NCI-H1092 (cell line): Measurements from ENCODE around the gene CRB2.
"Not testable (repeated sequence)": the region's sequence is repeated elsewhere in the genome, so short reads cannot be mapped to it uniquely, and the experiment has no call there.

ENCODE experiments used
- DNase-seq: peaks from one replicate; lab custom pipeline; 2025; lab: John Stamatoyannopoulos, UW

Gene CRB2

DNA sequence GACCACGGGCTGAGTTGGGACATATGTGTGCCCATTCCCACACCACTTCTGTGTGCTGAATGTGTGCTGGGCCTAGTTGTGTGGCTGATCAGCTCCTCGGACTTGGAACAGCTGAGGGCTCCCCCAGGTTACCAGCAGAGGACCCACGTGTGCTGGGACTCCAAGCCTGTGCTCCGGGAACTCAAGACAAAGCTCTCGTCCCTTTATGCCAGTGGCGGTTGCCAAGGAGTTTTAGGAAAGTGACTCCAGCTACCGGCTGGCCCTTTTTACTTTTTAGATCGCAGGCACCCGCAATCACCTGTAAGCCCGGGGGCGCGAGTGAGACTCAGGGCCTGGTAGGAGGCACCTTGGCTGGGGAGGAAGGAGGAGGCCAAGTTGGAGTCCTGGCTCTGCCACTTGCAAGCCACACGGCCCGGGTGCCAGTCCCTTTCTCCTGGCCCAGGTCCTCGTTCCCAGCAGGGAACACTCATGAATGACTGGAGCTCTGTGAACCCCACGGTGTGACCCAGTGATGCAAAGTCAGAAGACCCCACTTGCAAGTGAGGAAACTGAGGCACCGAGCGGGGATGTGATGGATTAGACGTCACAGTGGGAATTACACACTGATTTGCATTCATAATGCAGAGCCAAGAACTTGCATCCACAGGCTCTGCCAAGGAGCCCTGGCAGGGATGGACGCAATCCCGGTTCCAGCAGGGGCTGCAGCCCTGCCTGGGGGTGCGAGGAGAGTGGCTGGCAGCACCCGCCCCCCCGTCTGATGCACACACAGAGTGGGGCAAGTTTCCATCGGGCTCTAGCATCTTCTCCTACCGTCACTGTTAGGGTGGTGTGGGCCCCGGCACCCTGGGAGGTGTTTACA lies 26.9 kb downstream of the CRB2 start:
- DNase-seq = no peak

DNA sequence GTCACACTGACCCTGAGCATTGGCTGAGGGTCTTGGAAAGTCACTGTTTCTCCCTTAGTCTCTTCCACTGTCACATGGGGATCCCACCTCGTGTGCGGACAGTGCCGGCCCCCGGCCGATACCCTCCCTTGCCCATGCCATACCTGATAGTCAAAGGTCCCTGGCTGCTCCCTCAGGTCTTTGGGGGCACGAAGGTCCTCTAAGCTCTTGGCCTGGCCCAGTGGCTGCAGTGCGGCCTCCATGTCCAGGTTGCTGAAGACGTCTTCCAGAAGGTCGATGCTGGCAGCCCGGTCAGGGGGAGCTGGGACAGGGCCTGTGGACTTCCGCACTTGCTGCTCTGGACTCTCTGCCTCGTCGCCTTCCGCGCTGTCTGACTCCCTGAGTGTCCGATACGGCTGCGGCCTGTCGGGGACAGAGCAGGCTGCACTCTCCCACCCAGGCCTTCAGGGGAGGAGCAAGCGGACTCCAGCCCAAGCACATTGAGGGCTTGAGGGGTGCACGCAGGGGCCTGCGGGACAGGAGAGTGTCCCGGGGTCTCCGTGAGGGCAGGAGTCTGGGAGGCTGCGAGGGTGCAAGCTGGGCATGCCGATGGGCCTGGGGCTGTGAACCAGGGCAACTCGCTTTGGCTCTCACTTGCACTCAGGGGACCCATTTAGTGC lies 27.6 kb downstream of the CRB2 start:
- DNase-seq = no peak

DNA sequence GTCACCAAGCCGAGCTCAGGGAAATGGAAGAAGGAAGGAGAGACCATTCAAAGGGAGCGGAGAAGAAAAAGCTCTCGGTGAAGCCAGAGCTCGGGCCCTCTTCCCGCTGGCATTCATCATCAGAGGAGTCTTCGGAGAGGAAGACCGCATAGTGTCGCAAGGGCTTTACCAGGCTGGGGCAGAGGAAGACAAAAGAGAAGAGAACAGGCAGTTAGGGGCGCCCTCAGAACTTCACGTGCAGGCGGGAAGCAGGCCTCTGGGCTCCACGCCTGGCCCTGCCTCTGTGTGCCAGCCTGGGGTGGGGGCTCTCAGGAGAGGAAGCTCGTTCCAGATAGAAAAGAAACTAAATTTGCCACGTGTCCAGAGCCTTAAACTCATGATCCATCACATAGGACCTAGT lies 31.7 kb downstream of the CRB2 start:
- DNase-seq = no peak

DNA sequence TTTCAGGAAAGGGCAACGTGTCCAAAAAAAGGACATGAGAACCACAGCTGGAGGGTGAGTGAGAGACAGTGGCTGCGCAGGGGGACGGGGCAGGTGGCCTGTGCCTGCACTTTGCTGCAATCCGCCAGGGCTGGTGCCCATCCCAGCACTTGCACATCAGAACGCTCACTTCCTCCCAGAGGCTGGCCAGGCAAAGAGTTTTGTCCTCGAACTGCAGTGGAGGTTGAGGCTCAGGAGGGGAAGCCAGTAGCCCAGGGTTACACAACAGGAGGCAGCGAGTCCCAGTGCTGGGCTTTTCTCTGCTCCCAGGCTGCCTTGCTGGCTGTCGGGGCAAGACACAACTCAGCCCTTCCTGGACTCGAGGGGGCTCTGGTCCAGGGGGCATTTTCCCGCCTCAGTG lies 33.1 kb downstream of the CRB2 start:
- no peak for DNase-seq

DNA sequence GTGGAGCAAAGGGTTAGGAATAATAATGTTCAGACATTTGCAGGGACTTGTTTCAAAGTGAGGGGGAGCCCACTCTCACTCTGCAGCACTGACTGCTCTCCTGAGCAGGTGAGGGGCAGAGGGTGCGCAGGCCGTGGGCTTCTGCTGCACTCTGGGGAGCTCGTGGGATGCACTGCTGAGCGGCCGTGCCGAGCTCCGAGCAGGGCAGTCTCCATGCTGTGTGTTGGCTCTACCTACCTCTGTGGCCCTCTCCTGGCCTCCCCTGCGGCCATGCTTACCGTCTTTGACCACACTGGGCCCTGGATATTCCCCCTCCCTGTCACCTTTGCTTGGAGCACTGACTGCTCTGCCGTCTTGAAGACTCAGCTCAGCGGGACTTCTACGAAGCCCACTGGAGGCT lies 33.7 kb downstream of the CRB2 start:
- DNase-seq = no peak

DNA sequence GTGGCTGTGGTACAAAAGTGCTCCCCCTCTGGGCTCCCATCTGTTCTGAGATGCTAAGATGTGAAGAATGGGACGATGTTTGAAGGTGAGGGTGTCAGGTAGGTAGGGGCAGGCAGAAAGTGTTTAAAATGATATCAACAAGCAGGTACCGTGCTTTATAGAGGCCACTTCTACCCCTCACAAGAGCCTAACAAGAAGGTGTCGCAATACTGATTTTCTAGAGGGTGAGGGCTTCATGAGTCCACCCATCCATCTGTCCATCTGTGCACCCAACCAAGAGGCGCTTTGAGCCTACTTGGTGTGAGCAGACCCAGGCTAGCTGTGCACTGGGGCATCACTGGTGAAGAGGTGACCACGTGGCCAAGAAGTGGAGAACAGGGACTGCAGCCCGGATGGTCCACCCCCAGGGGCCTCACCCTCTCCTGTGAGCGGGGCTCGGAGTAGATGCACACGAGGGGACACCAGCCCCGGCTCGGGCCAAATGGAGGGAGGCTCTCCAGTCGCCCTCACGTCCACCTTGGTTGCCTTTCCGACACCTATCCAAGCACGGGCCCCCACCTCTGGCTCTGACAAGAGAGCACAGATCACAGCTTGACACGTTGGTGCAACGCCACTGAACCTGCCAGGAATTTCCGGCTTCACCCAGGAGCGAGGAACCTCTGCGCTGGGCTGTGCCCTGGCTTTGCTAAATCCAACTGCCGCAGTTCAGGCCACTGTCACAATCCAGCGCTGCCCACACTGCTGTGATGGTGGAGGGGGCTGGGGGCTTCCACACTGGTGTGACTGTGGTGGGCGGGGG lies 34.5 kb downstream of the CRB2 start:
- DNase-seq = no peak

DNA sequence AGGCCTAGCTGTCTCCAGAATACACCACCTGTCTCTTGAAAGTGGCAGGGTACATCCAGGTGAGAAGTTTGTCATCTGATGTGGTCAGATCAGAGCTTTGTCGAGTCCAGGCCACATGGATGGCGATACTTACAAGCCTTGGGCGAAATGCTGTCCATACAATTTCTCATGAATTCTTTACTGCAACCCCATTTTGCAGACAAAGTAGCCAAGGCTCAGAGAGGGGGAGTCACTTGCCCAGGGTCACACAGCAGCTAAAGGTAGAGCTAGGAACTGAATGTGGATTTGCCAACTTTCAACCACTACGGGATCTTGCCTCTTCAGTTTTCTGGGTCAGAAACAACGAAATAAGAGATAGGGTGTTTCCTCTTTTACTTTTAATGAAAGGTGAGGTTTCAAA lies 35.2 kb downstream of the CRB2 start:
- no peak for DNase-seq

DNA sequence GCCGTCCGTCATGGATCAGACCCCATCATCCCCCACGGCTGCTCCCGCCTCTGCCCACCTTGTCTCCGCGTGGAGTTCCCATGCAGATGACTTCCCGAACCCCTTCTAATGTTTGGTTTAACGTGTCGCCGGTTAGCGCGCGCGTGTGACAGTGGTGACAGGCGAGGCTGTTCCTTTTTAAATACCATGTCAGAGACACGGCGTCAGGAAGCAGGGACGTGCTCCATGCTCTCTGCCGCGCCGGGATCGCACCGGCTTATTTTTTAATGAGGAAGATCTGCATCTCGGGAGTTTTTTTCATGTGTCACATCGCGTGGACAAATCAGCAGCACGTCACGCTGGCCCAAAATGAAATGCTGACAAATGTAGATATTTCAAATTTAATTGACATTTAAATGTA lies 35.9 kb downstream of the CRB2 start:
- DNase-seq = no peak

DNA sequence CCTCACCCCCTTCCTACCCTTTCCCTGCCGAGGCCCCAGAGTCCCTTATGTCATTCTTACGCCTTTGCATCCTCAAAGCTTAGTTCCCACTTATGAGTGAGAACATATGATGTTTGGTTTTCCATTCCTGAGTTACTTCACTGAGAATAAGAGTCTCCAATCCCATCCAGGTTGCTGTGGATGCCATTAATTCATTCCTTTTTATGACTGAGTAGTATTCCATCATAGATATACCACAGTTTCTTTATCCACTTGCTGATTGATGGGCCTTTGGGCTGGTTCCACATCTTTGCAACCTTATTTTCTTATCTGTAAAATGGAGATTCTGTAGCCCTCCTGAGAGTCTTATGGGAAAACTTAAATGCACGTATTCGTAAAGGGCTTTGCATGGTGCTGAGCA lies 36.8 kb downstream of the CRB2 start:
- no peak for DNase-seq

DNA sequence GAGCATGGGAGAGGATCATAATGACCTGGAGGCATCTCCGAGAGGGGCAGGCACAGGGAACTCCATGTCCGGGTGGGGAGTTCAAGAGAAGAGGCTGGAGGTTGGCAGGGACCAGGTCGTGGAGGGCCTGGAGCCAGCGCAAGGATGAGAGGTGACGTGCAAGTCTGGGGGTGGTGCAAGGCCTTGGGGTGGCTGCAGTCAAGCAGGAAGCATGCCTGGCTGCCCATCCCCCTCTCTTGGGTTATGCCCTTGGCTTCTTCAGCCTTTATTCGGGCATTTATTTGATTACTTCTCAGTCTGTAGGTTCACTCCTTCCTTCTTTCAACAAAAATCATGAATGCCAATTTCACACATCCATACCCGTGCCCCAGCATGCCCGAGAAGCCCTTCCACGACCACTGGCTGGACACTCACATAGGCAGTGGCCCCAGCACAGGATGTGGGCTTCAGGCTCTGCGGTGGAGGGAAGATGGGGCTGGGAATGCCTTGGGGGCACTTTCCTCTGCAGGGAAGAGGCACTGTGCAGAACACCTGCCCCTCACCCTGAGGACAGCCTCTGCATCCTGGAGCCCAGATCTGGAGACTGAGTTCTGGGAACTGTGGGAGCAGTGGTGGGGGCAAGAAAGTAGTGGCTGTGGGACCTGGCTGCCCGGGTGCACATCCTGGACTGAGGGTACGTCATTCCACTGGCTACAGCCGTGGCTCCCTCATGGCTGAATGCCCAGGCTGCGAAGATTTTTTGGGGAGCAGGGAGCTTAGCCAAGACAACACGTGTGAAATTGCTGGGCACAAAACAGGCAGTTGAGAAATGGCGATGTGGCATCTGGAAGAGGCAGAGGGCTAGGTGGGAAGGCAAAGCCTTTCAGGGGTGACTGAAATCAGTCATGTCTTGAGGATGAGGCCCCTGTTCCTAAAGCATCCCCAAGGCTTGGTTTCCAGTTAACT lies 38.6 kb downstream of the CRB2 start:
- no peak for DNase-seq

DNA sequence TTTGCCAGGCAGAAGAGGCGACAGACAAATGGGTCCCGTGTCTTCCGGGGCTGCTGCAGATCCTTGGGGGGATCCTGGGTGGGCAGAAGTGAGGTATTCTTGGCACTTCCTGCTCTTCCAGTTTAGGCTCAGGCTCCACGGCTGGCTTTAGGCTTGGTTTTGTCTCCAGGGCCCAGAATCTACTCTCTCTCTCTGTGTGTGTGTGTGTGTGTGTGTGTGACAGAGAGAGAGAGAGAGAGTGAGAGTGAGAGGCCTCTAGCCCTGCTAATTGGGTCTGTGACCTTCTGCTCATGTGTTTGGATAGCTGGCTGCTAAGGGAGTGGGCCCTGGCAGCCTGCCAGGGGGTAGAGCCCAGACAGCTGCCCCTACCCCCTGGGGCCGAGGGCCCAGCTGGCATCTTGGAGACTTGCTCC lies 39.3 kb downstream of the CRB2 start:
- peak; percentile 80 for DNase-seq

DNA sequence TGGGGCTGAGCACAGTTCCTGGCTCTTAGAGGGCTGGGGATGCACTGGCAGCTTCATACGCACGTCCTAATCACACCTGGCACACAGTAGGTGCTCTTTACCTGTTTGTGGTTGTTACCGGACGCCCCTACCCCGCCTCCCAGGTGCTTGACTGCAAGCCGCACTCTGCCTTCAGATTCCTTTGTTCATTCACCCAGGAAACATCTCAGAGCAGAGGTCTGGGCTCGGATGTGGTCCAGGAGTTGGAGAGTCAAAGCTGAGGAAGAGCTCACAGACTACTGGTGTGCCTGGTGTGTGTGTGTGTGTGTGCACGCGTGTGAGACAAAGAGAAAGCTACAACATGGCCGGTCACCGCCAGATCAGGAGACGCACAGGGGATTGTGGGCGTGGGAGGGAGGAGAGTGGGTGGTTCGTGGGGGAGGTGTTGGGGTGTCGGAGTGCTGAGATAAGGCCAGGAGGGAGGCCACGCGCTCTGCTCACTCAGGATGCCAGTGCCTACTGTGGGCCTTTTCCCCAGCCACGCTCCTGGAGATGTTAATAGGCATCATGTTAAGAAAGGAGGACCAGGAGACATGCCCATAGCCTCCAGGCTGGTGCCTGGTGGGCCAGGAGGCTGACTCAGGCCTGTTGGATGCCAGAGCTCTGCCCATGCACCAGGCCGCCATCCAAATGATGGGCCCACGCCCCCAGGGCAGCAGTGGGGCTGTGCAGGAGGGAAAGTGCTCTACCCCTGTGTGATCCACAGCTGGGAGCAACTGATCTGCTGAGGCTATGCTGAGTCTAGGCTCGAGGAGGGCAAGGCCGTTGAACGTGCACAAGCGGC lies 39.9 kb downstream of the CRB2 start:
- no peak for DNase-seq

DNA sequence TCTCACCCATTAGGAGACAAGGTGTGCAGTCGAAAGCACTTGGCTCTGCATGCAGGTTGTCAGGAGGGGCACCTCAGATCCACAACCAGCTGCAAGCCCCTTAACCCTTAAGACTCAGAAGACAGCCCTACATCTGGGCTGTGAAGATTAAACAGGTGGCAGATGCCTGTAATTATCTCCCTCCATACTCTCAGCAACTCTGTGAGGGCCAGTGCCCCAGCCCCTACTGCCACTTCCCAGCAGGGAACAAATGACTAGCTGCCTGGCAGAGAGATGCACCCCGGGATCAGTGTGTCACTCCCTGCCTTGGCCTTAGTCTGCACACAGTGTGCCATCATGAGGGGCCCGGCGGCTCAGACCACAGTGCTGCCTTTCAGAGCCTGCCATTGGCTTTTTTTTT lies 42.0 kb downstream of the CRB2 start:
- no peak for DNase-seq

DNA sequence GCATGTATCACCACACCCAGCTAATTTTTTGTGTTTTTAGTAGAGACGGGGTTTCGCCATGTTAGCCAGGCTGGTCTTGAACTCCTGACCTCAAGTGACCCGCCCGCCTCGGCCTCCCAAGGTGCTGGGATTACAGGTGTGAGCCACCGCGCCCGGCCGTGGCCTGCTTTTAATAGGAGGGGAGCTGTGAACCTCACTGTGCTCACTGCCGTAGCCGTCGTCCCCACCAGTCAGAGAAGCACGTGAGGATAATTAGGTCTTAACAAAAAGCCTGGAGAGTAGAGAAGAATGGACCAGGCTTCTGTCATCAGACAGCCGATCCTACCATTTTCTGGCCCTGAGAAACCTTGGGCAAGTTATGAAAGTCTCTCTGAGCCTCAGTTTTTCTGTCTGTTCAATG lies 42.9 kb downstream of the CRB2 start:
- not testable (repeated sequence) for DNase-seq

DNA sequence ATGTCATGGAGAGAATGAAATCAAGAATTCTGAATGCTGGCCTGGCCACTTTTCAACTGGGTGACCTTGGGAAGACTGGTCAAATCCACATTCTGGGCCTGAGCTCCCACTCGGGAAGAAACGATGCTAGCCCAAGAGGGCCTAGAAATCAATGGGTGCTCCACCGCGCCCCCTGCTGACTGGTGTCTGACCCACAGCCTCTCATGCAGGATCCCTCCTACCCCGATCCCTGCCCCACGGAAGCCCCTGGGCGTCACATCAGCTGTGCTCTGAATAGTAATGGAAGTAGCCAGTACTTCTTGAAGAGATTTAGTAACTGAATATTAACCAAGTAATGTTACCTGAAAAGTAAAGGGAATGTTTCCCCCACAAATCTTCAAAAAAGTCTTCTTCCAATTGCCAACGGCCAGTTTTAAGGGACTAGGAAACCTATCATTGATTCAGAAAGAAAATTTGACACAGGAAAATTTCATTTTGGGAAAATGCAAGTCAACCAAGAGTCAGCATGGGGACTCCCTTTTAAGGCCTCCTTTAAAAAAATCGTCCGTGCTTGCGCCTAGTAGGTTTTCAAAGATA lies 43.9 kb downstream of the CRB2 start:
- no peak for DNase-seq

DNA sequence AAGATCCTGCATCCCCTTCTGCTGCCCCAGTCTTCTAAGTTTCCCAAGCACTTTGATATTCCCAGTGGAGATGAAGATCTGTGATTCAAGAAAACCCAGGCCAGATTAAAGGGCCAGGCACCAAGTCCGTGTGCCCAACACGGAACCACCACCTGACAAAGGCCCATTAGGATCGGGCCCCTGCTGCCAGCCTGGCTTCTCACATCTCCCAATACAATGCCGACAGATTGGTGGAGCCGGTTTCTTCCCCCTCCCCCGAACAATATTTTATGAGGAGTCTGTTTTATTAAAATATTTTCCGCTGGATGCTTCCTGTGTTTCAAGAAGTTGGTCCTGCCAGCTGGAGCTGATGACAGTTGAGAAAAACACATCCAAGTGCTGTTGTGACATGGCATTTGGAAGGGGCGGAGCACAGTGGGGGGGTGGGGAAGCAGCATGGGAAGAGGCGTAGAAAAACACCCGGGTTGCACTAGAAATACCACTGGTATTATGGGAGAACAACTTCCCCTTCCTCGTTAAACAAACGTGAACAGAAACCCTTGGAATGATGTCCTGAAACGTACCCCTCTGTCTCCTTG lies 45.0 kb downstream of the CRB2 start:
- no peak for DNase-seq

DNA sequence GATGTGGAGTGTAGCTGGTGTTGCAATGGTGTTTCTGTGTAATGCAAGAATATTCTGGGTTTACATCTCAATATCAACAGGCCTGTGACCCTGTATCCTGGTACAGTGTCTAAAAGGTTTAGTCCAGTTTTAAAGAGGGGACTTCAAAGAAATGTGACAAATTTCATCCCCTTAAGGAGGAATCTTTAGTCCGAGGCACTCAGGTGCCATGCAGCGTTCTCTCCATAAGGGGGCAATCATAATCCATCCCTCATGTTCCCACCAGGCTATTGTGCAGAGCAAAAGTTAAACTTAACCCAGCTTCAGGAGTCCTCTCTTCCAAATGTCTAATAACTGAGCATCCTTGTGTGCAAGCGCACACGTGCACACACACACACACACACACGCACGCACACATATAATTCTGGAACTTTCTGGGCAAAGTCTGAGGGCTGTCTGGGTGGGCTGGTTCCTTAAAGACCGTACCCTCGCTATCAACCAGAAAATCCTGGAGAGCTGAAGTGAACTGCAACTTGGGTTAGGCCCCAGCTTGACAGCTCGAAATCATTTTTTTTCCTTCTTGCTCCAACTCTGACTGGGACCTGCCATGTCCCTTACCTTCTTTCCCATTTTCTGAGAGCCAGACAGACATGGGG lies 46.0 kb downstream of the CRB2 start:
- no peak for DNase-seq

DNA sequence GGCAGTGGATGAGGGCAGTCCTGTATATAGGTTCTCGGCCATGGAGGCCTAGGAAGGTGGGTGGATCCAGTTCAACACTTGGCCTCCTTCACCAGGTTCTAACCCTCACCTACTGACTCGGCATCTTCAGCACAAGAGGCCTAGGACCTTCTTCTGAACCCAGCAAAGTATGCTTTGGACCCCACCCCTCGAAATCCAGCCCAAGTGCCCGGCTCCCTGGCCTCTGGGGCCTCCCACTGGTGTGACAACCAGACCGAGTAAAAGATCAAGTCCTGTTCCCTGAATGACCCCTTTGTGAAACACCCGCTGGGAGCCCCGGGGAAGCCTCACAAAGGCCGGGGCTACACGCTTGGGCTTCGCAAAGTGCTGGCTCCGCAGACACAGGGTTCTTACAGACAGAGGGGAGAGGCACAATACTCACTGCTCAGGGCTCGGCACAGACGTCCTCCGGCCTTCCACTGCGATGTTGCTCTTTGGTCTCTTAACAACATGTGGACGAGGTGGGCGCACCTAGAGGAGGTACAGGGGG lies 47.0 kb downstream of the CRB2 start:
- no peak for DNase-seq

DNA sequence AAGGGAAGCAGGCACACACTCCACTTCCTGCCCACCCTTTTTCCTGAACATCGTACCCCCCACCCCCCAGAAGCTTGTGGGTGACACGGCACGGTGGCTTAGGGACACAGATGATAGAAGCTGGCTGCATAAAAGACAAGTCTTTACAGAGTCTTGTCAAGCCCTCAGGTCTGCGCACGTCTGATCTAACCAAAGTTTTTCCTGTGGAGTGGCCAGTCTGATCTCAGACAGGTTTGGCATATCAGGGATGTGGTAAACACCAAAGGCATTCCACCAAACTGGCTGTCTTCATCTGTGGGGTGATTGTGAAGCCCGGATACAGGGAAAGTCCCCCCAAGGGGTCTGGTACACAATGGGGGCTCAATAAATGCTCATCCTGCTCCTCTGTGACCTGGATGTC lies 50.0 kb downstream of the CRB2 start:
- no peak for DNase-seq
